Urinary bladder (tissue), 4 donors: Measurements from ENCODE around the gene BIN1. TPM values are rescaled to one million over a fixed set of nuclear protein-coding genes. Genes with fewer than 3 reads are reported as not detected.

ENCODE experiments used
- DNase-seq: peaks from one replicate; pipeline ENCODE4 v3.0.0-alpha.2; 2015; ENCODE audit errors: extremely low spot score
- H3K27ac ChIP-seq: one replicate; pipeline ENCODE4 v1.5.1; 2013; ENCODE audit warnings: low read depth, mild to moderate bottlenecking, moderate library complexity
- H3K36me3 ChIP-seq: one replicate; pipeline ENCODE4 v1.6.1; 2013; ENCODE audit warnings: mild to moderate bottlenecking, moderate library complexity; ENCODE audit not compliant: insufficient read depth
- H3K4me1 ChIP-seq: one replicate; pipeline ENCODE4 v1.6.1; 2013; ENCODE audit warnings: mild to moderate bottlenecking, moderate library complexity; ENCODE audit not compliant: insufficient read depth
- H3K4me3 ChIP-seq: one replicate; pipeline ENCODE4 v1.5.1; 2013; ENCODE audit warnings: low read depth, low read length
- WGBS: extraction: QIAGEN DNeasy Blood & Tissue Kit; methylation state at CpG from one replicate; pipeline ENCODE4 v1.1.7; 2013; 5-methylcytosine and 5-hydroxymethylcytosine counted together
- polyA plus RNA-seq: library from polyadenylated mRNA; stranded (reverse); fragments of 200-250 nt; gene quantifications from one replicate; pipeline ENCODE4 v1.2.3, GENCODE V29; 2013
- total RNA-seq: library from RNA; depleted of rRNA; stranded (reverse); fragments of >200 nt; gene quantifications from one replicate; pipeline ENCODE4 v1.2.3, GENCODE V29; 2014
- donor health status: healthy with polysubstance abuse.
- donor health status: healthy.

The BIN1 gene
- total and polyA plus RNA-seq, 2 donors = 72.9 to 149 TPM

GRCh38 chr2:127076290-127076689 is 30.7 kb downstream of the BIN1 start:
- WGBS = 86% methylated on average over 5 of the region's 5 CpGs
- Histone ChIP-seq H3K4me1 (peaks cover 1% of the 10 kb centered on the region), H3K27ac (no peak overlapping the region), H3K36me3 (no peaks in the 10 kb centered on the region), H3K4me3 (no peak overlapping the region)
- DNase-seq = no peak

- 80% methylated on average over 6 of the region's 6 CpGs for WGBS
- H3K36me3 ChIP-seq = no peaks in the 10 kb centered on the region
- no peak for DNase-seq
- H3K27ac ChIP-seq = no peak overlapping the region
- no peaks in the 10 kb centered on the region for H3K4me1 ChIP-seq
- H3K4me3 ChIP-seq = no peak overlapping the region
Observed at GRCh38 chr2:127075821-127076220, 31.1 kb downstream of the BIN1 start.

- Histone ChIP-seq H3K4me1 (no peaks in the 10 kb centered on the region), H3K27ac (no peak overlapping the region), H3K36me3 (no peaks in the 10 kb centered on the region), H3K4me3 (no peak overlapping the region)
- no peak for DNase-seq
- 88% methylated on average over 3 of the region's 3 CpGs for WGBS
Observed at GRCh38 chr2:127074936-127075335, 32.0 kb downstream of the BIN1 start.

- H3K4me3 ChIP-seq = no peak overlapping the region
- 65% methylated on average over 3 of the region's 3 CpGs for WGBS
- DNase-seq = no peak
Observed at GRCh38 chr2:127074358-127074757, 32.6 kb downstream of the BIN1 start.

GRCh38 chr2:127072970-127073369 is 34.0 kb downstream of the BIN1 start:
- no peak for DNase-seq
- no peaks in the 10 kb centered on the region for H3K36me3 ChIP-seq
- no peak overlapping the region for H3K27ac ChIP-seq
- WGBS = 46% methylated on average over 15 of the region's 15 CpGs
- H3K4me3 ChIP-seq = no peak overlapping the region
- H3K4me1 ChIP-seq = no peaks in the 10 kb centered on the region

More at GRCh38 chr2:127074358-127074757, 32.6 kb downstream of the BIN1 start:
- Histone ChIP-seq H3K27ac (no peak overlapping the region), H3K36me3 (no peaks in the 10 kb centered on the region), H3K4me1 (no peaks in the 10 kb centered on the region)

- no peak for DNase-seq
- H3K27ac ChIP-seq = no peak overlapping the region
- H3K4me1 ChIP-seq = no peaks in the 10 kb centered on the region
- 79% methylated on average over 9 of the region's 9 CpGs for WGBS
- no peaks in the 10 kb centered on the region for H3K36me3 ChIP-seq
- H3K4me3 ChIP-seq = no peak overlapping the region
Observed at GRCh38 chr2:127072396-127072795, 34.6 kb downstream of the BIN1 start.

GRCh38 chr2:127071901-127072328 is 35.0 kb downstream of the BIN1 start:
- 81% methylated on average over 9 of the region's 9 CpGs for WGBS
- DNase-seq = no peak
- H3K36me3 ChIP-seq = no peaks in the 10 kb centered on the region
- H3K4me3 ChIP-seq = no peak overlapping the region
- H3K27ac ChIP-seq = no peak overlapping the region
- no peaks in the 10 kb centered on the region for H3K4me1 ChIP-seq

GRCh38 chr2:127070221-127070620 is 36.7 kb downstream of the BIN1 start:
- DNase-seq = no peak
- 92% methylated on average over 11 of the region's 11 CpGs for WGBS
- Histone ChIP-seq H3K4me3 (no peak overlapping the region), H3K4me1 (no peaks in the 10 kb centered on the region), H3K36me3 (no peaks in the 10 kb centered on the region), H3K27ac (no peak overlapping the region)

- no peak overlapping the region for H3K4me3 ChIP-seq
- H3K27ac ChIP-seq = no peak overlapping the region
- no peaks in the 10 kb centered on the region for H3K4me1 ChIP-seq
- DNase-seq = no peak
- no peaks in the 10 kb centered on the region for H3K36me3 ChIP-seq
- 74% methylated on average over 11 of the region's 11 CpGs for WGBS
Observed at GRCh38 chr2:127069536-127069935, 37.4 kb downstream of the BIN1 start.

GRCh38 chr2:127069003-127069402 is 38.0 kb downstream of the BIN1 start:
- Histone ChIP-seq H3K27ac (no peak overlapping the region), H3K36me3 (no peaks in the 10 kb centered on the region), H3K4me3 (no peak overlapping the region), H3K4me1 (no peaks in the 10 kb centered on the region)
- no peak for DNase-seq
- 82% methylated on average over 10 of the region's 10 CpGs for WGBS

- no peaks in the 10 kb centered on the region for H3K4me1 ChIP-seq
- WGBS = 85% methylated on average over 20 of the region's 20 CpGs
- no peak for DNase-seq
Observed at GRCh38 chr2:127068351-127068741, 38.6 kb downstream of the BIN1 start.

GRCh38 chr2:127067620-127068350 is 39.2 kb downstream of the BIN1 start:
- WGBS = 48% methylated on average over 19 of the region's 19 CpGs
- no peaks in the 10 kb centered on the region for H3K4me1 ChIP-seq
- H3K36me3 ChIP-seq = no peaks in the 10 kb centered on the region
- no peak for DNase-seq
- H3K27ac ChIP-seq = no peak overlapping the region
- no peak overlapping the region for H3K4me3 ChIP-seq

More at GRCh38 chr2:127068351-127068741, 38.6 kb downstream of the BIN1 start:
- Histone ChIP-seq H3K4me3 (no peak overlapping the region), H3K27ac (no peak overlapping the region), H3K36me3 (no peaks in the 10 kb centered on the region)

GRCh38 chr2:127066942-127067341 is 40.0 kb downstream of the BIN1 start:
- H3K4me1 ChIP-seq = no peaks in the 10 kb centered on the region
- no peak overlapping the region for H3K4me3 ChIP-seq
- no peak overlapping the region for H3K27ac ChIP-seq
- DNase-seq = no peak
- WGBS = 56% methylated on average over 10 of the region's 10 CpGs
- H3K36me3 ChIP-seq = no peaks in the 10 kb centered on the region

- H3K4me1 ChIP-seq = no peaks in the 10 kb centered on the region
- H3K27ac ChIP-seq = no peak overlapping the region
- no peak for DNase-seq
- H3K36me3 ChIP-seq = no peaks in the 10 kb centered on the region
- H3K4me3 ChIP-seq = no peak overlapping the region
- WGBS = 82% methylated on average over 5 of the region's 5 CpGs
Observed at GRCh38 chr2:127065940-127066318, 41.0 kb downstream of the BIN1 start.
